Nephron (organoid): Measurements from ENCODE around the gene MDC1.
"Not testable (repeated sequence)": the region's sequence is repeated elsewhere in the genome, so short reads cannot be mapped to it uniquely, and the experiment has no call there.

Source experiments
- H3K27ac Mint-ChIP-seq, 3 experiments: 2 replicates each; pipeline ENCODE4 v1.8.0; 2020; ENCODE audit warnings: mixed read lengths in 3 of 3, mild to moderate bottlenecking in 2 of 3, moderate library complexity in 1 of 3
- H3K27me3 Mint-ChIP-seq: 2 replicates; pipeline ENCODE4 v1.8.0; 2021; ENCODE audit warnings: low read depth, mild to moderate bottlenecking, moderate library complexity, mixed read lengths
- H3K36me3 Mint-ChIP-seq: 2 replicates; pipeline ENCODE4 v1.8.0; 2020; ENCODE audit warnings: low read depth, mixed read lengths
- H3K4me1 Mint-ChIP-seq: 2 replicates; pipeline ENCODE4 v1.8.0; 2020; ENCODE audit warnings: mixed read lengths
- H3K4me3 Mint-ChIP-seq, 3 experiments: 2 replicates each; pipeline ENCODE4 v1.8.0; 2020; ENCODE audit warnings: mild to moderate bottlenecking in 3 of 3, mixed read lengths in 3 of 3, moderate library complexity in 2 of 3
- H3K9me3 Mint-ChIP-seq: 2 replicates; pipeline ENCODE4 v1.8.0; 2020; ENCODE audit warnings: mixed read lengths
- CTCF ChIP-seq, 3 experiments: fragments of 200-600 bp; sonication (generic); IDR thresholded peaks; one replicate each; pipeline ENCODE4 v1.5.0; 2021; ENCODE audit warnings: antibody characterized with exemption in 3 of 3; ENCODE audit not compliant: unreplicated experiment in 3 of 3

Gene MDC1

GRCh38 chr6:30763155-30763617 lies 46.1 kb upstream of the MDC1 start:
- Mint-ChIP-seq H3K36me3 (no peaks in the 10 kb centered on the region), H3K9me3 (peaks cover 2% of the 10 kb centered on the region), H3K27me3 (peaks cover 5% of the 10 kb centered on the region), H3K4me1 (peaks cover 46% of the 10 kb centered on the region), H3K4me3 (peak overlapping the region in 1 of 3 experiments; percentile 25), H3K27ac (peak overlapping the region; percentile 76 to 92 (median 88))
- no peak for TF ChIP-seq CTCF (IDR thresholded peaks at IDR 0.05; ENCODE audit: unreplicated experiment in 3 of 3)

- H3K36me3 Mint-ChIP-seq, result no peaks in the 10 kb centered on the region
- no peak for TF ChIP-seq CTCF (IDR thresholded peaks at IDR 0.05; ENCODE audit: unreplicated experiment in 3 of 3)
- H3K9me3 Mint-ChIP-seq, result peaks cover 2% of the 10 kb centered on the region
- peak overlapping the region; percentile 63 to 94 (median 79) for H3K27ac Mint-ChIP-seq
- peaks cover 5% of the 10 kb centered on the region for H3K27me3 Mint-ChIP-seq
- peaks cover 46% of the 10 kb centered on the region for H3K4me1 Mint-ChIP-seq
- no peak overlapping the region for H3K4me3 Mint-ChIP-seq
Observed at GRCh38 chr6:30761791-30762429, 44.8 kb upstream of the MDC1 start.

- peaks cover 5% of the 10 kb centered on the region for H3K27me3 Mint-ChIP-seq
- H3K9me3 Mint-ChIP-seq, result no peaks in the 10 kb centered on the region
- H3K36me3 Mint-ChIP-seq, result no peaks in the 10 kb centered on the region
- H3K27ac Mint-ChIP-seq, result peak overlapping the region; percentile 71 to 94 (median 76)
- no peak overlapping the region for H3K4me3 Mint-ChIP-seq
- no peak for TF ChIP-seq CTCF (IDR thresholded peaks at IDR 0.05; ENCODE audit: unreplicated experiment in 3 of 3)
- H3K4me1 Mint-ChIP-seq, result peaks cover 39% of the 10 kb centered on the region
Observed at GRCh38 chr6:30760549-30760948, 43.5 kb upstream of the MDC1 start.

- Mint-ChIP-seq H3K36me3 (no peaks in the 10 kb centered on the region), H3K9me3 (no peaks in the 10 kb centered on the region), H3K4me1 (peaks cover 33% of the 10 kb centered on the region), H3K27ac (peak overlapping the region; percentile 69 to 94 (median 76)), H3K4me3 (no peak overlapping the region), H3K27me3 (no peaks in the 10 kb centered on the region)
- no peak for TF ChIP-seq CTCF (IDR thresholded peaks at IDR 0.05; ENCODE audit: unreplicated experiment in 3 of 3)
Observed at GRCh38 chr6:30759575-30760239, 42.6 kb upstream of the MDC1 start.

- Mint-ChIP-seq H3K36me3 (no peaks in the 10 kb centered on the region), H3K4me1 (peaks cover 27% of the 10 kb centered on the region), H3K9me3 (no peaks in the 10 kb centered on the region), H3K4me3 (no peak overlapping the region), H3K27me3 (no peaks in the 10 kb centered on the region), H3K27ac (peak overlapping the region in 1 of 3 experiments; percentile 25)
- TF ChIP-seq CTCF (IDR thresholded peaks at IDR 0.05; ENCODE audit: unreplicated experiment in 3 of 3), result no peak
Observed at GRCh38 chr6:30757261-30757904, 40.3 kb upstream of the MDC1 start.

- not testable (repeated sequence) for H3K27me3 Mint-ChIP-seq, H3K4me3 Mint-ChIP-seq, H3K9me3 Mint-ChIP-seq, H3K36me3 Mint-ChIP-seq, H3K27ac Mint-ChIP-seq
- peaks cover 34% of the 10 kb centered on the region for H3K4me1 Mint-ChIP-seq
Observed at GRCh38 chr6:30756405-30757003, 39.4 kb upstream of the MDC1 start.
